HEK293 (cell line): ENCODE results near the gene CCDC144A.

Experiments
- BCL11A ChIP-seq: fragments of 450-650 bp; formaldehyde crosslinking; IDR thresholded peaks from 2 replicates; pipeline ENCODE4 v1.5.1; 2016; ENCODE audit warnings: low read depth, missing biosample characterization, missing genetic modification characterization
- GLIS2 ChIP-seq: fragments of 450-650 bp; formaldehyde crosslinking; IDR thresholded peaks from 2 replicates; pipeline ENCODE4 v1.5.1; 2016; ENCODE audit warnings: missing biosample characterization, missing genetic modification characterization
- HOXD13 ChIP-seq: sonication (generic); formaldehyde crosslinking; IDR thresholded peaks from 2 replicates; pipeline ENCODE4 v1.8.0; 2022; ENCODE audit warnings: missing genetic modification reagents, borderline replicate concordance
- KLF16 ChIP-seq: fragments of 450-650 bp; formaldehyde crosslinking; IDR thresholded peaks from 2 replicates; pipeline ENCODE4 v1.5.1; 2017; ENCODE audit warnings: missing biosample characterization, missing genetic modification characterization
- SP2 ChIP-seq: fragments of 450-650 bp; formaldehyde crosslinking; IDR thresholded peaks from 2 replicates; pipeline ENCODE4 v1.5.1; 2016; ENCODE audit warnings: missing biosample characterization, missing genetic modification characterization
- SP3 ChIP-seq: fragments of 450-650 bp; formaldehyde crosslinking; IDR thresholded peaks from 2 replicates; pipeline ENCODE4 v1.5.1; 2016; ENCODE audit warnings: missing biosample characterization, missing genetic modification characterization
- WT1 ChIP-seq: fragments of 450-650 bp; formaldehyde crosslinking; IDR thresholded peaks from 2 replicates; pipeline ENCODE4 v1.5.1; 2016; ENCODE audit warnings: missing biosample characterization, missing genetic modification characterization
- ZBTB21 ChIP-seq: fragments of 450-650 bp; formaldehyde crosslinking; IDR thresholded peaks from 2 replicates; pipeline ENCODE4 v1.5.1; 2017; ENCODE audit warnings: missing biosample characterization, missing genetic modification characterization
- ZNF10 ChIP-seq: fragments of 450-650 bp; formaldehyde crosslinking; IDR thresholded peaks from 2 replicates; pipeline ENCODE4 v1.5.1; 2017; ENCODE audit warnings: missing biosample characterization, missing genetic modification characterization
- ZNF138 ChIP-seq: fragments of 450-650 bp; formaldehyde crosslinking; IDR thresholded peaks from 2 replicates; pipeline ENCODE4 v1.5.1; 2016; ENCODE audit warnings: missing biosample characterization, missing genetic modification characterization, borderline replicate concordance
- ZNF2 ChIP-seq: fragments of 450-650 bp; formaldehyde crosslinking; IDR thresholded peaks from 2 replicates; pipeline ENCODE4 v1.5.1; 2016; ENCODE audit warnings: missing biosample characterization, missing genetic modification characterization
- ZNF404 ChIP-seq: fragments of 450-650 bp; formaldehyde crosslinking; IDR thresholded peaks from 2 replicates; pipeline ENCODE4 v1.5.1; 2017; ENCODE audit warnings: missing biosample characterization, missing genetic modification characterization
- ZNF423 ChIP-seq: fragments of 450-650 bp; formaldehyde crosslinking; IDR thresholded peaks from 2 replicates; pipeline ENCODE4 v1.5.1; 2016; ENCODE audit warnings: missing biosample characterization, missing genetic modification characterization
- ZNF510 ChIP-seq: fragments of 450-650 bp; formaldehyde crosslinking; IDR thresholded peaks from 2 replicates; pipeline ENCODE4 v1.5.1; 2018; ENCODE audit warnings: mild to moderate bottlenecking, missing genetic modification characterization, missing biosample characterization; ENCODE audit not compliant: insufficient replicate concordance
- ZNF514 ChIP-seq: fragments of 450-650 bp; formaldehyde crosslinking; IDR thresholded peaks from 2 replicates; pipeline ENCODE4 v1.5.1; 2016; ENCODE audit warnings: missing biosample characterization, missing genetic modification characterization
- ZNF549 ChIP-seq: fragments of 450-650 bp; IDR thresholded peaks from 2 replicates; pipeline ENCODE4 v1.5.1; 2018; ENCODE audit warnings: missing biosample characterization, missing genetic modification characterization, mild to moderate bottlenecking, inconsistent platforms, moderate library complexity
- ZNF624 ChIP-seq: fragments of 450-650 bp; formaldehyde crosslinking; IDR thresholded peaks from 2 replicates; pipeline ENCODE4 v1.5.1; 2017; ENCODE audit warnings: missing biosample characterization, missing genetic modification characterization
- ZNF670 ChIP-seq: fragments of 450-650 bp; formaldehyde crosslinking; IDR thresholded peaks from 2 replicates; pipeline ENCODE4 v1.5.1; 2016; ENCODE audit warnings: missing biosample characterization, missing genetic modification characterization, low read depth
- ZNF707 ChIP-seq: fragments of 450-650 bp; formaldehyde crosslinking; IDR thresholded peaks from 2 replicates; pipeline ENCODE4 v1.5.1; 2016; ENCODE audit warnings: missing biosample characterization, missing genetic modification characterization
- ZNF791 ChIP-seq: fragments of 450-650 bp; formaldehyde crosslinking; IDR thresholded peaks from 2 replicates; pipeline ENCODE4 v1.5.1; 2016; ENCODE audit warnings: missing biosample characterization, missing genetic modification characterization
- ZNF830 ChIP-seq: fragments of 450-650 bp; IDR thresholded peaks from 2 replicates; pipeline ENCODE4 v1.5.0; 2018; ENCODE audit warnings: missing biosample characterization, missing genetic modification characterization, low read depth, mild to moderate bottlenecking, moderate library complexity
- ZSCAN16 ChIP-seq: fragments of 450-650 bp; formaldehyde crosslinking; IDR thresholded peaks from 2 replicates; pipeline ENCODE4 v1.5.1; 2016; ENCODE audit warnings: missing biosample characterization, missing genetic modification characterization
- TF ChIP-seq, protein P1 (sequence below): fragments of 450-650 bp; formaldehyde crosslinking; IDR thresholded peaks from 2 replicates; pipeline ENCODE4 v1.5.1; 2017; ENCODE audit warnings: missing biosample characterization, missing genetic modification characterization
- TF ChIP-seq, protein P2 (sequence below): fragments of 450-650 bp; formaldehyde crosslinking; IDR thresholded peaks from 2 replicates; pipeline ENCODE4 v1.5.1; 2017; ENCODE audit warnings: missing biosample characterization, missing genetic modification characterization
- TF ChIP-seq, protein P3 (sequence below): fragments of 450-650 bp; formaldehyde crosslinking; IDR thresholded peaks from 2 replicates; pipeline ENCODE4 v1.5.1; 2016; ENCODE audit warnings: missing biosample characterization, missing genetic modification characterization
- TF ChIP-seq, protein P4 (sequence below): fragments of 450-650 bp; formaldehyde crosslinking; IDR thresholded peaks from 2 replicates; pipeline ENCODE4 v1.5.1; 2016; ENCODE audit warnings: missing biosample characterization, missing genetic modification characterization
- TF ChIP-seq, protein P5 (sequence below): IDR thresholded peaks from 2 replicates; pipeline ENCODE4 v1.6.1; 2011; ENCODE audit warnings: mild to moderate bottlenecking, low read depth, low read length, borderline replicate concordance

The CCDC144A gene

DNA sequence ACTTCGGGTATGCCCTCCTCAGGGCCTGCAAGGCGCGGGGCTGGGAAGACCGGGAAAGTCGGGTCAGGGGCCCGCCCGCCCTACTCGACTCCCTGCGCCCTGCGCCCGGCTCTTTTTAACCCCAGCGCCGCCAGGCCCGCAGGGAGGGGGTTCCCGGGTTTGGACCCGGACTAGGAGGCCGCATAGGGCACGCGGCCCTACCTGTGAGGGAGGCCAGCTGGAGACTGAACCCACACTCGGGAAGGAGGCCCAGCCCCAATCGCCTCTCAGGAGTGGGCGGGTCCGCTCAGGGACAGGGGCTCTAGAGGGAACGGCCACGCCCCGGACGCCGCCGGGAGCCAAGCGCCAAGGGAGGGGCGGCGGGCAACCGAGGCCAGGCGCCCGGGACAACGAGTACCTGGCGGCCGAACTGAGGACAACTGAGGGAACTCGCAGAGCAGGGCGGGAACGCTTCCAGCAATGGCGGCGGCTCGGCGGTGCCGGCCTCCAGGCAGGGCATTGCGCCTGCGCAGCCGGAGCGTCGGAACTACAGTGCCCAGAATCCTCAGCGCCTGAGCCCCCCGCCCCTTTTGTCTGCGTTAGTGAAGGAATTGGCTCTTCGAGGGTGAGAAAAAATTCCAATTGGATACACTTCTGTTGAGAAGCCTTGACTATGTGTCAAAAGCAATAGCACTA, 36.5 kb upstream of the CCDC144A start, which contains the start of gene ZNF624 (continued):
- TF ChIP-seq, protein P1, sequence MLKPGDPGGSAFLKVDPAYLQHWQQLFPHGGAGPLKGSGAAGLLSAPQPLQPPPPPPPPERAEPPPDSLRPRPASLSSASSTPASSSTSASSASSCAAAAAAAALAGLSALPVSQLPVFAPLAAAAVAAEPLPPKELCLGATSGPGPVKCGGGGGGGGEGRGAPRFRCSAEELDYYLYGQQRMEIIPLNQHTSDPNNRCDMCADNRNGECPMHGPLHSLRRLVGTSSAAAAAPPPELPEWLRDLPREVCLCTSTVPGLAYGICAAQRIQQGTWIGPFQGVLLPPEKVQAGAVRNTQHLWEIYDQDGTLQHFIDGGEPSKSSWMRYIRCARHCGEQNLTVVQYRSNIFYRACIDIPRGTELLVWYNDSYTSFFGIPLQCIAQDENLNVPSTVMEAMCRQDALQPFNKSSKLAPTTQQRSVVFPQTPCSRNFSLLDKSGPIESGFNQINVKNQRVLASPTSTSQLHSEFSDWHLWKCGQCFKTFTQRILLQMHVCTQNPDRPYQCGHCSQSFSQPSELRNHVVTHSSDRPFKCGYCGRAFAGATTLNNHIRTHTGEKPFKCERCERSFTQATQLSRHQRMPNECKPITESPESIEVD (tag by site-specific recombination) = no peak
- TF ChIP-seq ZNF510 (tag by site-specific recombination) (no peak), SP3 (tag by site-specific recombination) (peak; percentile 93), ZNF549 (tag by site-specific recombination) (no peak), ZNF670 (no peak), ZNF707 (tag by site-specific recombination) (no peak), ZNF514 (tag by site-specific recombination) (no peak), ZBTB21 (tag by site-specific recombination) (no peak), ZNF791 (tag by site-specific recombination) (no peak), ZNF404 (tag by site-specific recombination) (no peak), SP2 (peak; percentile 87), ZNF830 (tag by site-specific recombination) (no peak), HOXD13 (CRISPR knock-in tag) (no peak), ZNF10 (no peak), ZNF624 (no peak), KLF16 (peak; percentile 88), ZNF2 (peak; percentile 77), ZSCAN16 (tag by site-specific recombination) (no peak), ZNF138 (tag by site-specific recombination) (no peak), GLIS2 (tag by site-specific recombination) (peak; percentile 83), ZNF423 (no peak), BCL11A (tag by site-specific recombination) (peak; percentile 35; the same call in 1 of the 2 replicates), WT1 (tag by site-specific recombination) (peak; percentile 37)
- TF ChIP-seq, protein P2, sequence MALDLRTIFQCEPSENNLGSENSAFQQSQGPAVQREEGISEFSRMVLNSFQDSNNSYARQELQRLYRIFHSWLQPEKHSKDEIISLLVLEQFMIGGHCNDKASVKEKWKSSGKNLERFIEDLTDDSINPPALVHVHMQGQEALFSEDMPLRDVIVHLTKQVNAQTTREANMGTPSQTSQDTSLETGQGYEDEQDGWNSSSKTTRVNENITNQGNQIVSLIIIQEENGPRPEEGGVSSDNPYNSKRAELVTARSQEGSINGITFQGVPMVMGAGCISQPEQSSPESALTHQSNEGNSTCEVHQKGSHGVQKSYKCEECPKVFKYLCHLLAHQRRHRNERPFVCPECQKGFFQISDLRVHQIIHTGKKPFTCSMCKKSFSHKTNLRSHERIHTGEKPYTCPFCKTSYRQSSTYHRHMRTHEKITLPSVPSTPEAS (tag by site-specific recombination) = no peak
- TF ChIP-seq, protein P3, sequence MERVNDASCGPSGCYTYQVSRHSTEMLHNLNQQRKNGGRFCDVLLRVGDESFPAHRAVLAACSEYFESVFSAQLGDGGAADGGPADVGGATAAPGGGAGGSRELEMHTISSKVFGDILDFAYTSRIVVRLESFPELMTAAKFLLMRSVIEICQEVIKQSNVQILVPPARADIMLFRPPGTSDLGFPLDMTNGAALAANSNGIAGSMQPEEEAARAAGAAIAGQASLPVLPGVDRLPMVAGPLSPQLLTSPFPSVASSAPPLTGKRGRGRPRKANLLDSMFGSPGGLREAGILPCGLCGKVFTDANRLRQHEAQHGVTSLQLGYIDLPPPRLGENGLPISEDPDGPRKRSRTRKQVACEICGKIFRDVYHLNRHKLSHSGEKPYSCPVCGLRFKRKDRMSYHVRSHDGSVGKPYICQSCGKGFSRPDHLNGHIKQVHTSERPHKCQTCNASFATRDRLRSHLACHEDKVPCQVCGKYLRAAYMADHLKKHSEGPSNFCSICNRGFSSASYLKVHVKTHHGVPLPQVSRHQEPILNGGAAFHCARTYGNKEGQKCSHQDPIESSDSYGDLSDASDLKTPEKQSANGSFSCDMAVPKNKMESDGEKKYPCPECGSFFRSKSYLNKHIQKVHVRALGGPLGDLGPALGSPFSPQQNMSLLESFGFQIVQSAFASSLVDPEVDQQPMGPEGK (tag by site-specific recombination) = peak; percentile 89
- TF ChIP-seq, protein P4, sequence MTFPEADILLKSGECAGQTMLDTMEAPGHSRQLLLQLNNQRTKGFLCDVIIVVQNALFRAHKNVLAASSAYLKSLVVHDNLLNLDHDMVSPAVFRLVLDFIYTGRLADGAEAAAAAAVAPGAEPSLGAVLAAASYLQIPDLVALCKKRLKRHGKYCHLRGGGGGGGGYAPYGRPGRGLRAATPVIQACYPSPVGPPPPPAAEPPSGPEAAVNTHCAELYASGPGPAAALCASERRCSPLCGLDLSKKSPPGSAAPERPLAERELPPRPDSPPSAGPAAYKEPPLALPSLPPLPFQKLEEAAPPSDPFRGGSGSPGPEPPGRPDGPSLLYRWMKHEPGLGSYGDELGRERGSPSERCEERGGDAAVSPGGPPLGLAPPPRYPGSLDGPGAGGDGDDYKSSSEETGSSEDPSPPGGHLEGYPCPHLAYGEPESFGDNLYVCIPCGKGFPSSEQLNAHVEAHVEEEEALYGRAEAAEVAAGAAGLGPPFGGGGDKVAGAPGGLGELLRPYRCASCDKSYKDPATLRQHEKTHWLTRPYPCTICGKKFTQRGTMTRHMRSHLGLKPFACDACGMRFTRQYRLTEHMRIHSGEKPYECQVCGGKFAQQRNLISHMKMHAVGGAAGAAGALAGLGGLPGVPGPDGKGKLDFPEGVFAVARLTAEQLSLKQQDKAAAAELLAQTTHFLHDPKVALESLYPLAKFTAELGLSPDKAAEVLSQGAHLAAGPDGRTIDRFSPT (tag by site-specific recombination) = peak; percentile 63; the same call in 1 of the 2 replicates
- TF ChIP-seq, protein P5, sequence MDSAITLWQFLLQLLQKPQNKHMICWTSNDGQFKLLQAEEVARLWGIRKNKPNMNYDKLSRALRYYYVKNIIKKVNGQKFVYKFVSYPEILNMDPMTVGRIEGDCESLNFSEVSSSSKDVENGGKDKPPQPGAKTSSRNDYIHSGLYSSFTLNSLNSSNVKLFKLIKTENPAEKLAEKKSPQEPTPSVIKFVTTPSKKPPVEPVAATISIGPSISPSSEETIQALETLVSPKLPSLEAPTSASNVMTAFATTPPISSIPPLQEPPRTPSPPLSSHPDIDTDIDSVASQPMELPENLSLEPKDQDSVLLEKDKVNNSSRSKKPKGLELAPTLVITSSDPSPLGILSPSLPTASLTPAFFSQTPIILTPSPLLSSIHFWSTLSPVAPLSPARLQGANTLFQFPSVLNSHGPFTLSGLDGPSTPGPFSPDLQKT = no peak
